ENCODE data around the gene SPEF1. TPM values are rescaled to one million over a fixed set of nuclear protein-coding genes. Genes with fewer than 3 reads are reported as not detected.
"Not testable (repeated sequence)": the region's sequence is repeated elsewhere in the genome, so short reads cannot be mapped to it uniquely, and the experiment has no call there.

Gene SPEF1
- total RNA-seq (10 to 100 TPM in 1 of 7 donors, 1 to 10 TPM in 2, under 1 TPM in 2, not detected in 2; 0.43 to 27.9 (median 1.4) TPM), polyA plus RNA-seq (under 1 TPM in 1 of 2 donors, not detected in 1; 0.54 TPM)
- long read RNA-seq, donor 1, partial matches to known transcripts: 0 of 6 reads
- long read RNA-seq, donor 1, other reads (novel, unspliced or antisense): 2 of 6 reads
- long read RNA-seq, donor 2, partial matches to known transcripts: 112 of 119 reads
- long read RNA-seq, donor 2, other reads (novel, unspliced or antisense): 5 of 119 reads
- long read RNA-seq, donor 3, partial matches to known transcripts: 0 of 2 reads
- long read RNA-seq, donor 3, other reads (novel, unspliced or antisense): 0 of 2 reads

GRCh38 chr20:3781153-3781910 lies at the start of gene SPEF1:
Gene SPEF1 (minus strand): TSS chr20:3781448. CDS start chr20:3781287, 161 bp downstream.
- intact Hi-C loops (cut with DNase I): no loop called here
- Histone ChIP-seq H3K27ac (peak within 1 kb of the TSS in 1 of 2 donors; percentile 55), H3K27me3 (no peaks in the 10 kb centered on the region), H3K4me1 (ENCODE audit: insufficient read depth) (peaks cover 18% of the 10 kb centered on the region), H3K4me3 (peak within 1 kb of the TSS; percentile 7), H3K9me3 (no peaks in the 10 kb centered on the region), H3K36me3 (no peaks in the 10 kb centered on the region)
- no peak for TF ChIP-seq POLR2A (IDR thresholded peaks at IDR 0.05)
- TF ChIP-seq, protein P1, sequence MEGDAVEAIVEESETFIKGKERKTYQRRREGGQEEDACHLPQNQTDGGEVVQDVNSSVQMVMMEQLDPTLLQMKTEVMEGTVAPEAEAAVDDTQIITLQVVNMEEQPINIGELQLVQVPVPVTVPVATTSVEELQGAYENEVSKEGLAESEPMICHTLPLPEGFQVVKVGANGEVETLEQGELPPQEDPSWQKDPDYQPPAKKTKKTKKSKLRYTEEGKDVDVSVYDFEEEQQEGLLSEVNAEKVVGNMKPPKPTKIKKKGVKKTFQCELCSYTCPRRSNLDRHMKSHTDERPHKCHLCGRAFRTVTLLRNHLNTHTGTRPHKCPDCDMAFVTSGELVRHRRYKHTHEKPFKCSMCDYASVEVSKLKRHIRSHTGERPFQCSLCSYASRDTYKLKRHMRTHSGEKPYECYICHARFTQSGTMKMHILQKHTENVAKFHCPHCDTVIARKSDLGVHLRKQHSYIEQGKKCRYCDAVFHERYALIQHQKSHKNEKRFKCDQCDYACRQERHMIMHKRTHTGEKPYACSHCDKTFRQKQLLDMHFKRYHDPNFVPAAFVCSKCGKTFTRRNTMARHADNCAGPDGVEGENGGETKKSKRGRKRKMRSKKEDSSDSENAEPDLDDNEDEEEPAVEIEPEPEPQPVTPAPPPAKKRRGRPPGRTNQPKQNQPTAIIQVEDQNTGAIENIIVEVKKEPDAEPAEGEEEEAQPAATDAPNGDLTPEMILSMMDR (IDR thresholded peaks at IDR 0.05): peak in 2 of 3 donors; percentile 36 to 45
- peak; percentile 72 to 85 (median 76) for DNase-seq
- 11 to 13% (median 12%) methylated on average over 26 to 28 of the region's 28 CpGs for WGBS, 3 donors

DNA sequence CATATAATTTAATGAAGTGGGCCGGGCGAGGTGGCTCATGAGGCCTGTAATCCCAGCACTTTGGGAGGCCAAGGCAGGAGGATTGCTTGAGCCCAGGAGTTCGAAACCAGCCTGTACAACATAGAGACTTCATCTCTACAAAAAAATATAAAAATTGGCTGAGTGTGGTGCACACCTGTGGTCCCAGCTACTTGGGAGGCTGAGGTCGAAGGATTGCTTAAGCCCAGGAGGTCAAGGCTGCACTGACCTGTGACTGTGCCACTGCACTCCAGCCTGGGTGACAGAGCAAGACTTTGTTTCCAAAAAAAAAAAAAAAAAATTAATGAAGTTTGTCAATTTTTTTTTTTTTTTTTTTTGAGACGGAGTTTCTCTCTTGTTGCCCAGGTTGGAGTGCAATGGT lies 48.6 kb upstream of the SPEF1 start:
- H3K4me3 ChIP-seq; DNase-seq; H3K9me3 ChIP-seq; intact Hi-C loops (cut with DNase I); H3K36me3 ChIP-seq; H3K27me3 ChIP-seq; H3K4me1 ChIP-seq (ENCODE audit: insufficient read depth); H3K27ac ChIP-seq: not testable (repeated sequence)
- WGBS, 3 donors: 94 to 98% (median 98%) methylated on average over 5 of the region's 5 CpGs

- no peak for DNase-seq
- intact Hi-C loops (cut with DNase I): no loop called here
- no peaks in the 10 kb centered on the region for H3K4me1 ChIP-seq (ENCODE audit: insufficient read depth)
- no peaks in the 10 kb centered on the region for H3K36me3 ChIP-seq
- no peak overlapping the region for H3K27ac ChIP-seq
- TF ChIP-seq EP300 (IDR thresholded peaks at IDR 0.05) (no peak), POLR2A (IDR thresholded peaks at IDR 0.05) (no peak)
- TF ChIP-seq, protein P1 (IDR thresholded peaks at IDR 0.05): no peak
- no peaks in the 10 kb centered on the region for H3K27me3 ChIP-seq
- H3K9me3 ChIP-seq: no peaks in the 10 kb centered on the region
- 93 to 96% (median 95%) methylated on average over 3 of the region's 3 CpGs for WGBS, 3 donors
- H3K4me3 ChIP-seq: no peak overlapping the region
Observed at GRCh38 chr20:3828798-3829197, 47.5 kb upstream of the SPEF1 start.

GRCh38 chr20:3826420-3826819 lies 45.2 kb upstream of the SPEF1 start:
- Histone ChIP-seq H3K27me3 (no peaks in the 10 kb centered on the region), H3K9me3 (no peaks in the 10 kb centered on the region), H3K4me1 (ENCODE audit: insufficient read depth) (peaks cover 2% of the 10 kb centered on the region), H3K27ac (no peak overlapping the region), H3K36me3 (no peaks in the 10 kb centered on the region), H3K4me3 (no peak overlapping the region)
- TF ChIP-seq POLR2A (IDR thresholded peaks at IDR 0.05) (no peak), EP300 (IDR thresholded peaks at IDR 0.05) (no peak)
- TF ChIP-seq, protein P1 (IDR thresholded peaks at IDR 0.05): no peak
- no peak for DNase-seq
- intact Hi-C loops (cut with DNase I): no loop called here
- WGBS, 3 donors: 66 to 77% (median 76%) methylated on average over 4 of the region's 4 CpGs

DNA sequence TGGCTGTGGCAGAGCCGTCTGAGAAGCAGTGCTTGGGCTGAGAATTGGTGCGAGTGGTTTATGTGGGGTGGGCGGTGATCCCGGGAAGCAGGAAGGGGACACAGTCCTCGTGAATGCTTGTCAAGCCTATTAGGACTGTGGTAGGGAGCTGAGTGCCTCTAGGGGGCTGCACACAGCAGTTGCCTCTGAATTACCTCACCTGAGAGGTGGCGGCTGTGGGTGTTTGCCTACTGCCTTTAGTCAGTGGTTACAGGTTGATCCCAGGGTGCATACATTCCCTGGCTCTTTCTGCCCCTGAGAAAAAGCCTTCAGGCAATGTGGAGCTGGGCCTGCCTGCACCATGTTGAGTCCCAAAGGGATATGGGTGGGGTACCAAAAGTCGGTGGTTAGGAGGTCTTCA lies 44.3 kb upstream of the SPEF1 start:
- TF ChIP-seq, protein P1 (IDR thresholded peaks at IDR 0.05): no peak
- TF ChIP-seq POLR2A (IDR thresholded peaks at IDR 0.05) (no peak), EP300 (IDR thresholded peaks at IDR 0.05) (no peak)
- H3K4me1 ChIP-seq (ENCODE audit: insufficient read depth): peaks cover 3% of the 10 kb centered on the region
- H3K36me3 ChIP-seq: no peaks in the 10 kb centered on the region
- H3K4me3 ChIP-seq: no peak overlapping the region
- no peaks in the 10 kb centered on the region for H3K9me3 ChIP-seq
- intact Hi-C loops (cut with DNase I): no loop called here
- no peak overlapping the region for H3K27ac ChIP-seq
- DNase-seq: no peak
- no peaks in the 10 kb centered on the region for H3K27me3 ChIP-seq
- WGBS, 3 donors: 67 to 78% (median 68%) methylated on average over 6 to 7 of the region's 7 CpGs
